Mucosa of stomach (tissue), 1 donor: ENCODE measurements around the gene DNAL1.
"Not testable (repeated sequence)": the region's sequence is repeated elsewhere in the genome, so short reads cannot be mapped to it uniquely, and the experiment has no call there.

Experiments
- H3K27me3 ChIP-seq: one replicate; pipeline ENCODE4 v1.7.0; 2013; ENCODE audit warnings: mild to moderate bottlenecking, low read length; ENCODE audit not compliant: control insufficient read depth, insufficient read depth
- H3K36me3 ChIP-seq: one replicate; pipeline ENCODE4 v1.7.0; 2013; ENCODE audit warnings: low read length; ENCODE audit not compliant: control insufficient read depth, insufficient read depth
- H3K4me1 ChIP-seq: one replicate; pipeline ENCODE4 v1.7.0; 2013; ENCODE audit warnings: mild to moderate bottlenecking, low read length; ENCODE audit not compliant: control insufficient read depth, insufficient read depth
- H3K4me3 ChIP-seq: one replicate; pipeline ENCODE4 v1.7.0; 2013; ENCODE audit warnings: low read length
- H3K9ac ChIP-seq: one replicate; pipeline ENCODE4 v1.7.0; 2013; ENCODE audit warnings: mild to moderate bottlenecking, low read length, moderate library complexity
- H3K9me3 ChIP-seq: one replicate; pipeline ENCODE4 v1.7.0; 2013; ENCODE audit warnings: mild to moderate bottlenecking, low read length, moderate library complexity; ENCODE audit not compliant: control insufficient read depth
- donor health status: Pancreatic carcinoma.

Gene DNAL1

GRCh38 chr14:73655851-73656250 lies 11.1 kb downstream of the DNAL1 start:
- Histone ChIP-seq H3K4me1 (no peaks in the 10 kb centered on the region), H3K9me3 (no peaks in the 10 kb centered on the region), H3K4me3 (no peak overlapping the region), H3K9ac (no peak overlapping the region), H3K36me3 (no peaks in the 10 kb centered on the region), H3K27me3 (no peaks in the 10 kb centered on the region)

GRCh38 chr14:73659202-73659601 lies 14.4 kb downstream of the DNAL1 start:
- not testable (repeated sequence) for H3K9me3 ChIP-seq, H3K4me1 ChIP-seq, H3K9ac ChIP-seq, H3K4me3 ChIP-seq, H3K27me3 ChIP-seq, H3K36me3 ChIP-seq

DNA sequence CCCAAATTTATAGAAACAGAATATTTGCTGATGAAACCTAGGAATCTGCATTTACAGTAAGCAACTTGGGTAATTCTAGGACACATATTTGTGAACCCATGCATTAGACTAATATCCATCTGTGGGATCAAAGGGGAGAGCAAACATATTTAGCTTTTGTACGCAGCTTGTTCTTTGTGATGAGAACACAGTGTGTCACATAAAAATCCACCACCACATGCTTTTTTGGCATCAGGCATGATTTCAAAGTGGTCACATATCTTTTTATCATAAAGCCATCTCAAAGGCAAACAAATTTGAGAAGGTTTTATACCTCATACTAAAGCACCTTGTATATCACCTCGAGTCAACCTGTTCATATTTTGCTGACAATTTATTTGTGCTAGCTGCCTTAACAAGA lies 15.7 kb downstream of the DNAL1 start:
- H3K9ac ChIP-seq = no peak overlapping the region
- H3K27me3 ChIP-seq = no peaks in the 10 kb centered on the region
- no peaks in the 10 kb centered on the region for H3K36me3 ChIP-seq
- H3K4me3 ChIP-seq = no peak overlapping the region
- no peaks in the 10 kb centered on the region for H3K9me3 ChIP-seq
- H3K4me1 ChIP-seq = peaks cover 8% of the 10 kb centered on the region

- no peaks in the 10 kb centered on the region for H3K27me3 ChIP-seq
- no peaks in the 10 kb centered on the region for H3K9me3 ChIP-seq
- no peak overlapping the region for H3K9ac ChIP-seq
- no peaks in the 10 kb centered on the region for H3K36me3 ChIP-seq
- H3K4me3 ChIP-seq = no peak overlapping the region
- peaks cover 8% of the 10 kb centered on the region for H3K4me1 ChIP-seq
Observed at GRCh38 chr14:73661872-73662271, 17.1 kb downstream of the DNAL1 start.

- H3K9ac ChIP-seq = no peak overlapping the region
- H3K36me3 ChIP-seq = no peaks in the 10 kb centered on the region
- H3K9me3 ChIP-seq = no peaks in the 10 kb centered on the region
- peaks cover 8% of the 10 kb centered on the region for H3K4me1 ChIP-seq
- H3K27me3 ChIP-seq = no peaks in the 10 kb centered on the region
- no peak overlapping the region for H3K4me3 ChIP-seq
Observed at GRCh38 chr14:73662487-73662943, 17.7 kb downstream of the DNAL1 start.

GRCh38 chr14:73663548-73664212 lies 18.9 kb downstream of the DNAL1 start:
- Histone ChIP-seq H3K9ac (no peak overlapping the region), H3K4me1 (peaks cover 8% of the 10 kb centered on the region), H3K9me3 (no peaks in the 10 kb centered on the region), H3K27me3 (no peaks in the 10 kb centered on the region), H3K4me3 (no peak overlapping the region), H3K36me3 (no peaks in the 10 kb centered on the region)

- H3K4me1 ChIP-seq = peaks cover 8% of the 10 kb centered on the region
- no peak overlapping the region for H3K4me3 ChIP-seq
- no peaks in the 10 kb centered on the region for H3K27me3 ChIP-seq
- no peaks in the 10 kb centered on the region for H3K9me3 ChIP-seq
- H3K9ac ChIP-seq = no peak overlapping the region
- H3K36me3 ChIP-seq = no peaks in the 10 kb centered on the region
Observed at GRCh38 chr14:73665130-73665529, 20.3 kb downstream of the DNAL1 start.

- Histone ChIP-seq H3K9me3 (no peaks in the 10 kb centered on the region), H3K4me1 (peaks cover 8% of the 10 kb centered on the region), H3K27me3 (no peaks in the 10 kb centered on the region), H3K9ac (no peak overlapping the region), H3K36me3 (no peaks in the 10 kb centered on the region), H3K4me3 (no peak overlapping the region)
Observed at GRCh38 chr14:73666583-73666982, 21.8 kb downstream of the DNAL1 start.

DNA sequence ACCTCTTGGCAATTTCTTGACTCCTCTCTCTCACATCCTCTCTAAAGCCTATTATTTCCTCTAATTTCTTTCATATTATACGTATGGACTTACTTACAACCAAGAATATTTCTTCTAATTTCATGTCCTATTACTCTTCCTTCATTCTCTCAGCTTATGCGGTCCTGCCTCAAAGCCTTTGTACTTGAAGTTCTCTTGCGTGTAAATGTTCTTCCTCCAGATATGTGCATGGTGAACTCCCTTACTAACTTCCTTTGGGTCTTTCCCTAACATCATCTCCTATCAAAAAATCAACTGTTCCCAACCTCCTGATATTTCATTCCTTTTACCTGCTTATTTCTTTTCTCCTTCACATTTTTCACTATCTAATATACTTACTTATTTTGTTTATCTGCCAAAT lies 23.1 kb downstream of the DNAL1 start:
- no peaks in the 10 kb centered on the region for H3K9me3 ChIP-seq
- H3K27me3 ChIP-seq = no peaks in the 10 kb centered on the region
- no peaks in the 10 kb centered on the region for H3K36me3 ChIP-seq
- no peak overlapping the region for H3K4me3 ChIP-seq
- peaks cover 8% of the 10 kb centered on the region for H3K4me1 ChIP-seq
- H3K9ac ChIP-seq = no peak overlapping the region

DNA sequence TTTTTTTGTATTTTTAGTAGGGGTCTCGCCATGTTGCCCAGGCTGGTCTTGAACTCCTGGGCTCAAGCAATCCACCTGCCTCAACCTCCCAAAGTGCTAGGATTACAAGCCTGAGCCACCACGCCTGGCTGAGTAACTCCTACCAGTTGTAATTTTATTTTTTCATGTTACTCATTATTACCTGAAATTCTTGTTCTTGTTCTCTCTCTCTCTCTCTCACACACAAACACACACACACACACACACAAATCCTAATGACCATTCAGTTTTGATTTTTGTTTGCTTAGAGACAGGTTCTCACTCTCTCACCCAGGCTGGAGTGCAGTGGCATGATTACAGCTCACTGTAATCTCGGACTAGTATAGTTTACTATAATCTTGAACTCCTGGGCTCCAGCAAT lies 30.2 kb downstream of the DNAL1 start:
- H3K27me3 ChIP-seq = no peaks in the 10 kb centered on the region
- peaks cover 5% of the 10 kb centered on the region for H3K4me1 ChIP-seq
- H3K9me3 ChIP-seq = no peaks in the 10 kb centered on the region
- no peaks in the 10 kb centered on the region for H3K36me3 ChIP-seq
- no peak overlapping the region for H3K4me3 ChIP-seq
- H3K9ac ChIP-seq = no peak overlapping the region

GRCh38 chr14:73678698-73679097 lies 33.9 kb downstream of the DNAL1 start:
- Histone ChIP-seq H3K36me3 (no peaks in the 10 kb centered on the region), H3K9me3 (no peaks in the 10 kb centered on the region), H3K9ac (no peak overlapping the region), H3K27me3 (no peaks in the 10 kb centered on the region), H3K4me3 (no peak overlapping the region), H3K4me1 (peaks cover 5% of the 10 kb centered on the region)

DNA sequence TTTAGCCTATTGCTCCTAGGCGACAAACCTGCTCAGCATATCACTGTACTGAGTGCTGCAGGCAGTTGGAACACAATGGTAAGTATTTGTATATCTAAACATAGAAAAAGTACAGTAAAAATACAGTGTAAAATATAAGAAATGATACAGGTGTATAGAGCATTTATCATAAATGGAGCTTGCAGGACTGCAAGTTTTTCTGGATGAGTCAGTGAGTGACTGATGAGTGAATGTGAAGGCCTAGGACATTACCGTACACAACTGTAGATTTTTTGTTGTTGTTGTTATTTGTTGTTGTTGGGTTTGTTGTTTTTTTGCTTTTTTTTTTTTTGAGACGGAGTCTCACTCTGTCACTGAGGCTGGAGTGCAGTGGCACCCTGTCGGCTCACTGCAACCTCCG lies 36.0 kb downstream of the DNAL1 start:
- H3K9me3 ChIP-seq = no peaks in the 10 kb centered on the region
- no peaks in the 10 kb centered on the region for H3K27me3 ChIP-seq
- no peak overlapping the region for H3K9ac ChIP-seq
- no peaks in the 10 kb centered on the region for H3K4me1 ChIP-seq
- no peaks in the 10 kb centered on the region for H3K36me3 ChIP-seq
- H3K4me3 ChIP-seq = no peak overlapping the region

DNA sequence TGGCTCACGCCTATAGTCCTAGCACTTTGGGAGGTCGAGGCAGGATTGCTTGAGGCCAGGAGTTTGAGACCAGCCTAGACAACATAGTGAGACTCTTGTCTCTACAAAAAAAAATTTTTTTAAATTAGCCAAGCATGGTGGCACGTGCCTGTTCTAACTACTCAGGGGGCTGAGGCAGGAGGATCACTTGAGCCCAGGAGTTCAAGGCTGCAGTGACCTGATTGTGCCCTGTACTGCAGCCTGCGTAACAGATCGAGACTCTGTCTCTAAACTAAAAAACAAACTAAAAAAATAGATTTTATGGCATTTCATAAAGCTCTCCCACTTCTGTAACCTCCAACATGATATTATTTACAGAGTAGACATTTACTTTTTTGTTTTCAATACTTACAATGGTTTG lies 39.8 kb downstream of the DNAL1 start:
- no peaks in the 10 kb centered on the region for H3K9me3 ChIP-seq
- no peak overlapping the region for H3K4me3 ChIP-seq
- H3K4me1 ChIP-seq = no peaks in the 10 kb centered on the region
- no peaks in the 10 kb centered on the region for H3K27me3 ChIP-seq
- H3K9ac ChIP-seq = no peak overlapping the region
- H3K36me3 ChIP-seq = no peaks in the 10 kb centered on the region
